Measurements from ENCODE around the gene ZNHIT1.

The ZNHIT1 gene

GRCh38 chr7:101220295-101220694 is 2.3 kb downstream of the ZNHIT1 start:
- DNase-seq = no peak

- no peak for DNase-seq
Observed at GRCh38 chr7:101222275-101222830, 4.4 kb downstream of the ZNHIT1 start.

DNA sequence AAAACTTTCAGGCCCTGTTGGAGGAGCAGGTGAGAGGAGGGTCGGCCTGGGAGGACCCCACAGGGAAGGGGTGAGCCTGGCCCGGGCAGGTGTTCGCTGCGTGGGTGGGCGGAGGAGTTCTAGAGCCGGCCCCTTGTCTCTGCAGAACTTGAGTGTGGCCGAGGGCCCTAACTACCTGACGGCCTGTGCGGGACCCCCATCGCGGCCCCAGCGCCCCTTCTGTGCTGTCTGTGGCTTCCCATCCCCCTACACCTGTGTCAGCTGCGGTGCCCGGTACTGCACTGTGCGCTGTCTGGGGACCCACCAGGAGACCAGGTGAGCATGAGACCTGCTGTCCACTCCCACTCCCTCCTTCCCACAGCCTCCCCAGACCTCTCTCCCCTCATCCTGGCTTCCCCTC is 5.6 kb downstream of the ZNHIT1 start:
- DNase-seq = no peak

- no peak for DNase-seq
Observed at GRCh38 chr7:101225650-101226049, 7.7 kb downstream of the ZNHIT1 start.

DNA sequence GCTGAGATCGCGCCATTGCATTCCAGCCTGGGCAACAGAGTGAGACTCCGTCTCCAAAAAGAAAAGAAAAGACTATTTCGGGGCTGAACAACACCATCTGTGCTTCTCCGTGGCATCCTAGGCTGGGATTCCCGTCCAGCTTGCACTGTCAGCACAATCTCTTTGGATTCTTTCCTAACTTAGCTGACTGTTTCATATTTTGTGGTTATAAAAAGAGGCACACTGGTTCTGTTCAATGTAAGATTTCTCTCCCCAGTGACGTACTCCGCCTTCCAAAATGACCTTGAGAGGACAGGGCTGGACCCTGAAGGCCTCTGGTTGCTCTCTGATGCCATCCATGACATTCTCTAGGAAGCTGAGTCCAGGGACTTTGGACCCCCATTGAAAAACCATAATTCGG is 8.8 kb downstream of the ZNHIT1 start:
- no peak for DNase-seq

DNA sequence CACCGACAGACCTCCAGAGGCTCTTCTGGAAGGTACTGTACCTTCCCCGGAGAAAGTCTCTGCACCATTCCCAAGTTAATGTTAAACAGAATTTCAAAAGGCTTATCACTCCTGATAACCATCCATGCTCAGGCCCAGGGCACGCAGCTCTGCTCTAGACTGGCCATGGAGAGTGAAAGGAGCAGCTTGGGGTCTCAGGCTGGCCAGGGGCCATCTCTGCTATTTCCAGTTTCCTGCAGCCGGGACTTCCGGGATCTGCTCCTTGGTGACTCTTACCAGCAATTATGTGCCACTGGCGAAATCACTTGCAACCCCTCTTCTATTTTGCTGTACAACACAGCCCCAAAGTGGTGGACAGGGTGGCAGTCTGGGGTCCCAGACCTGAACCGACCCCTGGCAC is 13.7 kb downstream of the ZNHIT1 start:
- no peak for DNase-seq

DNA sequence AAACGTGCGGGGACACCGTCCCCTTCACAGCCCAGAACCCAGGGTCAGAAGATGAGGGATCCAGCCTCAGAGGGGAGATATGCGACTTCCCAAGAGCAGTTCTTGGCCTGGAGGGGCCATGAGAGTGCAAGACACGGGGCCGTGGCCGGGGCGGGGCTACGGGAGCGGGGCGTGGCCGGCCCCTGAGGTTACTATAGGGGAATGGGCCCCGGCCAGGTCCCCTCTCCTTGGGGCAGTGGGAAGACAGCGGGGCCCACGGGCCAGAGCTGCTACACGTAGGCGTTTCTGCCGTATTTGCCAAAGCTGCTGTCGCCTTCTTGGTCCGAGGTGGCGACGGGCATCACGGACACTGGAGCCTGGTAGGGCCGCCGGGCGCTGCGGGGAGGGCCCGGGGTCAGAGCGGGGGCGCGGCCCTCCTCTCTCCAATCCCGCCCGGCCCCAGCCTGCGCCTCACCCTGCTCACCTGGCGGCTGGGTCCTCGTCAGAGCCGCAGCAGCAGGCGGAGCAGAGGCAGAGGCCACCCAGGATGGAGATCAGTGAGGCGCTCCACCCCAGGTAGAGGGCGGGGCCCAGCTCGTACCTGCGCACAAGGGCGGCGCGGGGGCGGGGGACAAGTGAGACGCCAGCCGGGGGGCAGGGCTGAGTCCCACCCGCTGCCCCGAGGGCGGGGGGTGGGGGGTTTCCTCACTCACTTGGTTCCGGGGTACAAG is 14.3 kb downstream of the ZNHIT1 start:
- DNase-seq = no peak

DNA sequence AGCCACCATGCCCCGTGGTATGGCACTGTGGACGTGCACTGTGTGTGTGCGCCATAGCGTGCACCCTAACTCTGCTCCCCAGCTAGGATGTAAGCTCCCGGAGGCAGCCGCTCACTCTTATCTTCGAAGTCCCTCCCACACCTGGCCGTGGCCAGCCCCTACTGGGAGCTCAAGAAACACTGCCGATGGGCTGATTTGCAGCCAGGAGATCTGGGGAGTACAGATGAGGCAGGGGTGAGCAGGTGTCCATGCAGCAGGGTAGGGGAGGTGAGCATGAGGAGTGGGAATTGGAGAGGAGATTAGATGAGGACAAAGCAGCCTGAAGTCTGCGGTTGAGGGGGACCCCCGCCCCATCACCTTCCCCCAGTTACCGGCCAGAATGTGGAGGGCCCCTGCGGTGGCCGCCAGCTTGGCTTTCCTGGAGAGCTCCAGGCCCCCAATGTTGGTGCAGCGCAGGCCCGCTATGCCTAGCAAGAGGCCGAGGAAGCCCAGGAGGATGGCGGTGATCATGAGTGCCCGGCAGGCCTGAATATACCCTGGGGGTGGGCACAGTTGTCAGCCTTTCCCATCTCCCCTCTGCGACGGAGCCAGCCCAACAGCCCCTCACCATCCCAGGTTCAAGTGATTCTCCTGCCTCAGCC is 16.1 kb downstream of the ZNHIT1 start:
- DNase-seq = no peak

DNA sequence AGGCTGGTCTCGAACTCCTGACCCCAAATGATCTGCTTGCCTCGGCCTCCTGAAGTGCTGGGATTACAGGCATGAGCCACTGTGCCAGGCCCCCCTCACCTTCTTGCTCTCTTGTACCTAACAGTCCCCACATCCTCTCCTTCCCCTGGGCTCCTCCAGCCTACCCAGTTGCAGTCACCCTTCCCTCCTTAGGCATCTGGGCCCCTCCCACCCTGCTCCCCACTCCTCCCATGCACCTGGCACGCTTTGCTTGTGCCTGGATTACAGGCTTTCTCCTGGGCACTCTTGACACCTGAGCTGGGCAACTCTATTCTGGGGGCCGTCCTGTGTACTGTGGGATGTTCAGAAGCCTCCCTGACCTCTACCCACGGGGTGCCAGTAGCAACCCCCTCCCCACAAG is 16.7 kb downstream of the ZNHIT1 start:
- no peak for DNase-seq

DNA sequence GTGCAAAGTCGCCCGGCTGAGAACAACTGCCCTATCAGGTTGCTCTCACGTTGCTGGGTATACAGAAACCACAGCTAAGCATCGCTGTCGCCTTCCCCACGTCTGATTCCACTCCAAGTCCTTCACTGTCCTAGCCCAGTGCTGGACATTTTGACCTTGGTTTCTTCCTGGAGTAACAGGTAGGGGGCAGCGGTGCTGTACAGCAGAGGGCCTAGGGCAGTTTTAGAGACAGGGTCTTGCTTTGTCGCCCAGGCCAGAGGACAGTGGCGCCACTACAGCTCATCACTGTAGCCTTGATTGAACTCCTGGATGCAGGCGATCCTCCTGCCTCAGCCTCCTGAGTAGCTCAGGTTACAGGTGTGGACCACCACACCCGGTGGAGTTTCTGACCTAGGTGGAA is 17.1 kb downstream of the ZNHIT1 start:
- DNase-seq = no peak

DNA sequence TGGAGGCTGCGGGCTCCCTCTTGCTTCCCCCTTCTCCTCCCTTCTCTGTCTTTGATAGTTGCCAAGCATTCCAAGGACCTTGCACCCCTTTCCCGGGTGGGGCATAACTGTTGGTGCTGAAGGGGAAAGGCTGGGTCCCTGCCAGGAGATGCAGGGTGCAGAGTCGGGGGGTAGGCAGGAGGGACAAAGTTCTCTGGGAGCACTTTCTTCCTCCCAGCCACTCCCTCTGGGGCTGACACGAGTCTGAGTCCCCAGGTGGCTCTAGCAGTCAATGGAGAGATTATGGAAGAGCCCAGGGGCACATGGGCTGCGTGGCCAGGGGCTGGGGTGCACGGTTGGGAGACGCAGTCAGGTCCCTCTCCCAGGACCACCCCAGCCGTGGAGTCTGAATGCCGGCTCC is 17.6 kb downstream of the ZNHIT1 start:
- no peak for DNase-seq

DNA sequence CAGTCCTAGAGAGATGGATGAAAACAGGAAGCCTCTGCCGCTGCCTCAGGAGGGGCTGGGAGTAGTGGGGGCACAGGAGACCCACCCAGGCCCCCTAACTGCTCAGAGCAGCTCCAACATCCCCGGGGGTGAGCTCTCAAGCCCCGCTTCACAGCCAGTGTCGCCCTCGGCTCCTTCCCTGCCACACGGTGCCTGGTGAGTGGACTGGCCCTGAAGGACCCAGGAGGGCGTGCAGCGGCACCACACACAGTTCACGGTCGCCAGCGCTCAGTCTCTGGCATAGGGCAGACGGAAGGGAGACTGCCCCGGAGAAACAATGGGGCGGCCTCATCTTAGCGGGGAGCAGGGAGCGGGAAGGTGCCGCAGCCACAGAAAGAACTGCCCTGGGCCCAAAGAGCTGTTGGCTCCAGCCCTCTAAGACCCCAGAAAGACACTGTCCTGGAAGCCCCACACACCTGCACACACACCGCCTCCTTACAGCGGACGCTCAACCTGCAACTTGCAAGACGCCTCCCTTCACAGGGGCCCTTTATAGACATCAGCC is 18.4 kb downstream of the ZNHIT1 start:
- no peak for DNase-seq

- DNase-seq = no peak
Observed at GRCh38 chr7:101237206-101238067, 19.5 kb downstream of the ZNHIT1 start, which contains the start of gene CLDN15. CLDN15 (minus strand) TSS chr7:101237802; CDS start chr7:101237581, 221 bp downstream.

GRCh38 chr7:101238226-101239182 is 20.5 kb downstream of the ZNHIT1 start:
- DNase-seq = no peak

- no peak for DNase-seq
Observed at GRCh38 chr7:101239191-101239950, 21.4 kb downstream of the ZNHIT1 start.

- no peak for DNase-seq
Observed at GRCh38 chr7:101239951-101240220, 21.9 kb downstream of the ZNHIT1 start.

DNA sequence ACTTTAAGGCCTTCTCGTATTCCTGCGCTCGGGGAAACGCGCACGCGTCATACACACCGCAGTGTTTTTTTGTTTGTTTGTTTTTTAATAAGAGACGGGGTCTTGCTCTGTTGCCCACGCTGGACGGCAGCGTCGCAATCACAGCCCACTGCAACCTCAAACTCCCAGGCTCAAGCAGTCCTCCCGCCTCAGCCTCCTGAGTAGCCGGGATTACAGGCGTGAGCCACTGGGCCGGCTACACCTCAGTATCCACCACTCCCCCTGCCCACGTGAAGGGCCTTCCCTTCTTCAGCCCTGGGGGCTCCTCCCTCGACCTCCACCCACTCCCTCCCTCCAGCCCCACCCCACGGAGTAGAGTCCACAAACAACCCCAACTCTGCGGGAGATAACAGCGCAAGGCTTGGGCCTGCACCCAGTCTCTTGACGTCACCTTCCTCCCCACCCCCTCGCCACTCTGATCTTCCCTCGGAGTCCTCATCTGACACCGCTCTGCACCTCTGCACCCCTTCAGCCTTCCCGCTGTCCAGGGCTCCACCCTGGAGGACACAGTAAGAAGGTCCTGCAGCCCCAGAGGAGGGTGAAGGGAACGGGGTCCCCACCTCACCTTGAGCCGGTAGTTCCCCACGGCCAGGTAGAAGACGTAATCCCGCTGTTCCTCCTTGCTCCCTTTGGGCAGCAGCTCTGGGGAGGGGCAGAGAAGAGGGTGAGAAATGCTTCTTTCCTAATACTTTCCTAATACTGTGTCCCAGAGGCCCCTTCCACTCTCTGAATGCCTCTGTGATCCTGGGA is 22.5 kb downstream of the ZNHIT1 start:
- no peak for DNase-seq

GRCh38 chr7:101241015-101241363 is 23.0 kb downstream of the ZNHIT1 start:
- DNase-seq = no peak

- DNase-seq = no peak
Observed at GRCh38 chr7:101241443-101242349, 23.7 kb downstream of the ZNHIT1 start.
